OCI-LY1 (cell line): ENCODE data around the gene MAN1A1.

ENCODE experiments used
- H2AFZ ChIP-seq: fragments of 200-600 bp; sonication (generic), shearing (Covaris generic); 2 replicates; pipeline ENCODE4 v1.6.0; 2014; ENCODE audit warnings: antibody characterized with exemption, mild to moderate bottlenecking, low read length
- H3F3A ChIP-seq: fragments of 200-600 bp; sonication (generic), shearing (Covaris generic); 2 replicates; pipeline ENCODE4 v1.6.0; 2014; ENCODE audit warnings: mild to moderate bottlenecking, antibody characterized with exemption, low read length, moderate library complexity; ENCODE audit not compliant: insufficient read depth
- H3K27ac ChIP-seq: fragments of 200-600 bp; sonication (generic); 2 replicates; pipeline ENCODE4 v1.5.1; 2014; ENCODE audit warnings: low read length, mixed run types, mild to moderate bottlenecking, low read depth; ENCODE audit not compliant: poor library complexity, severe bottlenecking
- H3K27me3 ChIP-seq: fragments of 200-600 bp; sonication (generic); 2 replicates; pipeline ENCODE4 v1.6.0; 2014; ENCODE audit warnings: antibody characterized with exemption, mild to moderate bottlenecking, low read length, moderate library complexity; ENCODE audit not compliant: insufficient read depth
- H3K36me3 ChIP-seq: fragments of 200-600 bp; sonication (generic); 2 replicates; pipeline ENCODE4 v1.6.1; 2014; ENCODE audit warnings: mild to moderate bottlenecking, antibody characterized with exemption, low read length, moderate library complexity, mixed read lengths; ENCODE audit not compliant: insufficient read depth
- H3K4me1 ChIP-seq: fragments of 200-600 bp; sonication (generic); 2 replicates; pipeline ENCODE4 v1.5.1; 2014; ENCODE audit warnings: mild to moderate bottlenecking, low read length, moderate library complexity; ENCODE audit not compliant: insufficient read depth, severe bottlenecking
- H3K4me2 ChIP-seq: fragments of 200-600 bp; sonication (generic), shearing (Covaris generic); 2 replicates; pipeline ENCODE4 v1.6.1; 2014; ENCODE audit warnings: low read length
- H3K4me3 ChIP-seq: fragments of 200-600 bp; sonication (generic); 2 replicates; pipeline ENCODE4 v1.5.1; 2014; ENCODE audit warnings: low read length, low read depth, mild to moderate bottlenecking, mixed read lengths; ENCODE audit not compliant: poor library complexity, severe bottlenecking
- H3K79me2 ChIP-seq: fragments of 200-600 bp; shearing (Covaris generic); 2 replicates; pipeline ENCODE4 v1.6.1; 2016; ENCODE audit warnings: mixed run types, low read length, mixed read lengths; ENCODE audit not compliant: insufficient read depth
- H3K9ac ChIP-seq: fragments of 200-600 bp; sonication (generic), shearing (Covaris generic); 2 replicates; pipeline ENCODE4 v1.6.1; 2014; ENCODE audit warnings: mild to moderate bottlenecking, low read length, mixed read lengths
- H3K9me2 ChIP-seq: fragments of 200-600 bp; sonication (generic), shearing (Covaris generic); 2 replicates; pipeline ENCODE4 v1.6.1; 2014; ENCODE audit warnings: low read depth, mild to moderate bottlenecking, low read length, mixed read lengths
- H3K9me3 ChIP-seq: fragments of 200-600 bp; shearing (Covaris generic); 2 replicates; pipeline ENCODE4 v1.6.1; 2014; ENCODE audit warnings: low read length, mixed read lengths
- H4K20me1 ChIP-seq: fragments of 200-600 bp; sonication (generic), shearing (Covaris generic); 2 replicates; pipeline ENCODE4 v1.6.0; 2016; ENCODE audit warnings: mild to moderate bottlenecking, low read length; ENCODE audit not compliant: insufficient read depth
- EZH2 ChIP-seq: fragments of 200-600 bp; sonication (generic), shearing (Covaris generic); IDR thresholded peaks from 2 replicates; pipeline ENCODE4 v1.8.0; 2017; ENCODE audit warnings: borderline replicate concordance, mixed run types, mild to moderate bottlenecking, antibody characterized with exemption, low read length, moderate library complexity, mixed read lengths
- TF ChIP-seq, protein P1 (sequence below): fragments of 200-600 bp; sonication (generic), shearing (Covaris generic); IDR thresholded peaks from 2 replicates; pipeline ENCODE4 v1.5.1; 2017; ENCODE audit warnings: mild to moderate bottlenecking, antibody characterized with exemption, low read length, moderate library complexity, mixed read lengths

Gene MAN1A1

DNA sequence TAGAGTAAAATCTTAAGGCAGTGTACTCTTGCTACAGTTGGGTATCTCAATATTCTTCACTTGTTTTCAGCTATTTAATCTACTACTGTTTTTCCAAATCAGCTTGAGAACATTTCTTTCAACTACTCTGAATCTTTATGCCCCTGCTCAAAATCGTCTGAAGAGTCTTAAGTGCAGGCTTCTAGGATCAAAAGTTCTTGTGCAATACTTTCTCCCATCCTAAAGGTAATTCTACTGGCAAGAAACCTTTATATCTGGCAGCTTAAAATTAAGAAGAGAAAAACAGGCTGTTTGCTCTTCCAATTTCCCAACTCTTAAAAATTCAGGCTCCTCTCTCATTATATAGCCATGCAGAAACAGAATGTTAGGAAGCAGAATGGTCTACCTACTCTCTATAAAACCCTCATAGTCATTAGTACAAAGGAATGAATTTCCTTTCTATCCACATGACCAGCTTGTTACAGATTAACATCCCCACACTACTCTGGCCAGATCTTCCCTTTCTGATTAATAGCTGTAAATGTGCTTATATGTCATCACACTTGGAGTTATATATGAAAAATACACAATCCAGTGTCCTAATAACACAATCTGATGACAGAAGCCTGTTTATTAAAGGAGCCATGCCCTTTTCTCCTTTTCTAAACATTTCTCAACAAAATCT, 148.9 kb downstream of the MAN1A1 start:
- H3K27ac ChIP-seq = no peak overlapping the region
- no peak overlapping the region for H3K4me2 ChIP-seq
- H3K27me3 ChIP-seq = no peaks in the 10 kb centered on the region
- H3K4me1 ChIP-seq = no peaks in the 10 kb centered on the region
- H3K36me3 ChIP-seq = peaks cover 14% of the 10 kb centered on the region
- no peak overlapping the region for H3K9ac ChIP-seq
- H4K20me1 ChIP-seq = no peaks in the 10 kb centered on the region
- no peaks in the 10 kb centered on the region for H3K79me2 ChIP-seq
- no peaks in the 10 kb centered on the region for H3K9me2 ChIP-seq
- H3F3A ChIP-seq = no peaks in the 10 kb centered on the region
- H3K9me3 ChIP-seq = no peaks in the 10 kb centered on the region
- no peak overlapping the region for H3K4me3 ChIP-seq
- TF ChIP-seq, protein P1, sequence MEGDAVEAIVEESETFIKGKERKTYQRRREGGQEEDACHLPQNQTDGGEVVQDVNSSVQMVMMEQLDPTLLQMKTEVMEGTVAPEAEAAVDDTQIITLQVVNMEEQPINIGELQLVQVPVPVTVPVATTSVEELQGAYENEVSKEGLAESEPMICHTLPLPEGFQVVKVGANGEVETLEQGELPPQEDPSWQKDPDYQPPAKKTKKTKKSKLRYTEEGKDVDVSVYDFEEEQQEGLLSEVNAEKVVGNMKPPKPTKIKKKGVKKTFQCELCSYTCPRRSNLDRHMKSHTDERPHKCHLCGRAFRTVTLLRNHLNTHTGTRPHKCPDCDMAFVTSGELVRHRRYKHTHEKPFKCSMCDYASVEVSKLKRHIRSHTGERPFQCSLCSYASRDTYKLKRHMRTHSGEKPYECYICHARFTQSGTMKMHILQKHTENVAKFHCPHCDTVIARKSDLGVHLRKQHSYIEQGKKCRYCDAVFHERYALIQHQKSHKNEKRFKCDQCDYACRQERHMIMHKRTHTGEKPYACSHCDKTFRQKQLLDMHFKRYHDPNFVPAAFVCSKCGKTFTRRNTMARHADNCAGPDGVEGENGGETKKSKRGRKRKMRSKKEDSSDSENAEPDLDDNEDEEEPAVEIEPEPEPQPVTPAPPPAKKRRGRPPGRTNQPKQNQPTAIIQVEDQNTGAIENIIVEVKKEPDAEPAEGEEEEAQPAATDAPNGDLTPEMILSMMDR = no peak
- no peak for TF ChIP-seq EZH2
- H2AFZ ChIP-seq = no peak overlapping the region

DNA sequence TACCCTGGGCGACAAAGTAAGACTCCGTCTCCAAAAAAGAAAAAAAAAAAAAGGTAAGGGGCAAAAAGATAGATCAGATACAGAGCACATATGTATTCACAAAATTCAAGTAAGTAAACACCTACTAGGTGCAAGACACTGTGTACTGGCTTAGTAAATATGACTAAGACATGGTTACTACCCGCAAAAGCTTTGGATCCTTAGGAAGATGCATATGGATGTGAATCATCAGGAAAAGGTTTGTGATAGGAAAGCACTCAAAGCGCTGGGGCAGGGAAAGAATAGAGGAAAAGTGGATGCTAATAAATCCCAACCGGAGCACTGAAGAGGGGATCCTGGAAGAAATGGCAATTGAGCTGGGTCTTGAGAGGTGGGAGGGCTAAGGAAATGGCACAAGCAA, 152.3 kb downstream of the MAN1A1 start:
- Histone ChIP-seq H3K4me1 (no peaks in the 10 kb centered on the region), H4K20me1 (no peaks in the 10 kb centered on the region), H3K4me2 (no peak overlapping the region), H3K9me3 (no peaks in the 10 kb centered on the region), H3K9me2 (no peaks in the 10 kb centered on the region), H3K79me2 (no peaks in the 10 kb centered on the region), H3K9ac (no peak overlapping the region), H3F3A (no peaks in the 10 kb centered on the region), H2AFZ (no peak overlapping the region), H3K27me3 (no peaks in the 10 kb centered on the region), H3K4me3 (no peak overlapping the region), H3K27ac (no peak overlapping the region), H3K36me3 (peaks cover 18% of the 10 kb centered on the region)
- TF ChIP-seq, protein P1 = no peak
- no peak for TF ChIP-seq EZH2

DNA sequence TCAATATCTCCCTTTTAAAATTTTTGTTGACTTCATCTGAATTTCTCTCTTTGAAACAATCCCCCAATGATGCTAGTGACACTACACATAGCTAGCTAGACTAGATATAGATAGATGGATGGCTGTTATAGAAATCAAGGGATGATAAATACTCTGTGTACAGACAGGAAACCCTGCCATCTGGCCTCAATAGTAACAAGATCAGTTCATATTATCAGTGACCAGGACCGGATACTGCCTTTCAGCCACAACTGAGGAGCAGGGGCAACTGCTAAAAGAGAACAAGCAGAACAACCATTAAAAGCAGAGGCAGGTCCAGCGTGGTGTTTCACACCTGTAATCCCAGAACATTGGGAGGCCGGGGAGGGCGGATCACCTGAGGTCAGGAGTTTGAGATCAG, 152.8 kb downstream of the MAN1A1 start:
- Histone ChIP-seq H3K4me2 (no peak overlapping the region), H3K27ac (no peak overlapping the region), H3K36me3 (peaks cover 23% of the 10 kb centered on the region), H3K9ac (no peak overlapping the region), H3K79me2 (no peaks in the 10 kb centered on the region), H4K20me1 (no peaks in the 10 kb centered on the region), H3K4me1 (no peaks in the 10 kb centered on the region), H3K9me3 (no peaks in the 10 kb centered on the region), H3K27me3 (no peaks in the 10 kb centered on the region), H2AFZ (no peak overlapping the region), H3K4me3 (no peak overlapping the region), H3K9me2 (no peaks in the 10 kb centered on the region), H3F3A (no peaks in the 10 kb centered on the region)
- TF ChIP-seq, protein P1 = no peak
- TF ChIP-seq EZH2 = no peak
